GM21360 (cell line): ENCODE measurements around the gene IFNLR1.

Source experiments
- ATAC-seq: cut with Tn5 transposase; IDR thresholded peaks from one replicate; pipeline ENCODE4 v1.9.1; 2021; ENCODE audit warnings: mild to moderate bottlenecking, moderate library complexity; ENCODE audit not compliant: unreplicated experiment

The IFNLR1 gene

DNA sequence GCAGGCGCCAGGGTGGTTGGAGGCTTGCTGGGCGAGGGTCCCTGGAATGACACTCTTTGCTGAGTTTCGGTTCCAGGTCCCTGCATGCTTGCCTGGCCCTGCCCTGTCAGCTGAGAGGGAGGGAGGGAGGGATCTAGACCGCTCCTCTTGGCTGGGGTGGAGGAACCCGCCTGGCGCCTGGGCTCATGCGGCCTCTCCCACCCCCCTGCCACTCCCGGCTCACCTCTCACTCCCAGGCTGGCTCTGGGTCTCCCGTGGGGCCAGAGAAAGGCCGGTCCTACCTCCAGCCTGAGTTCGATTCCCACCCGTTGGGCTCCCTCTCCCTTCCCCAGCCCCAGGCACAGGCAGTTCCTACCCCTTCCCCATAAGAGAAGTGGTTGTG, 19.0 kb upstream of the IFNLR1 start:
- ATAC-seq: no peak

DNA sequence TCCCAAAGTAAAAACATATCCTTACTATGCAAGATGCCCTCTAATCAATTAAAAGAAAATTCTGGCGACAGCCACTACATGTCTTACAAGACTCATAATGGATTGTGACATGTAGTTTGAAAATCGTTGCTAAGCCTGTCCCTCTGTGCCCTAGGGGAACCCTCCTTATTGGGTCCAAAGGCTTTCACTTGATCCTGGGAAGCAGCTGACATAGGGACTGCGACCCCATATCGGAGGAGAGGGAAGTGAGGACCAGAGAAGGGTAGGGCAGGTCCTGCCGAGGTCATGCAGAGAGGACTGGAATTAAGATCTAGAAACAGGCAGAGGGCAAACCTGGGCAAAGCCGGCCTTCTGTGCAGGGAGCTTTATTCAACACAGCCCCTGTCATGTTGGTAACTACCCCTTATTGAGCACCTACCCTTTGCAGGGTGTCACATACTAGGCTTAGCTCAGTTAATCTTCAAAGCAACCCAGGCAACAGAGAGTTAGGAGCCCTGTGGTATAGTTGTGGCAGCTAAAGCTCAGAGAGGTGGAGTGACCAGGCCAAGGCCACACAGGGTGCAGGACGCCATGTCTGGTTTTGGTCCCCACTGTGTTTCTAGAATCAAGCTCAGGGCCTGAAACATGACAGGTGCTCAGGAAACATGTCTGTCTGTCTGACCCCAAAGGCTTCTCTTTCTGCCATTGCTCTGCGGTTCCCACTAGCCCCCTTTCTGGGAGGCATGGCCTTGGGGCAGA, 18.4 kb upstream of the IFNLR1 start:
- no peak for ATAC-seq

DNA sequence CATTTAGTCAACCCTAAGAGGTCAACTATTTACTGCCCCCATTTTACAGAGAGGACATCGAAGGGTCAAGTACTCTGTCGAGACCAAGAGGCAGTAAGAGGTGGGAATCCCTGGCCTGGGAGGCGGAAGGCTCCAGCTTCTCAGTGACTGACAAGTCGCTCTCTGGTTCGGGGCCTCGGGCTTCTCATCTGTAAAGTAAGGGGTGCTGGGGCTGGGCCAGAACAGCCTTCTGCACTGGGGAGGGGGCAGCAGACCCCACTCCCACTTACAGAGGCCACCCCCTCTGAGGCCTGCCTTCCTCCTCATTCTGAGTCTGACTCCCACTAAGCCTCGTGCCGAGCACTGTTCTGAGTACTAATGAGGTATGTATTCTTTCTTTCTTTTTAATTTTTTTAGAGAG, 17.0 kb upstream of the IFNLR1 start:
- ATAC-seq: no peak

DNA sequence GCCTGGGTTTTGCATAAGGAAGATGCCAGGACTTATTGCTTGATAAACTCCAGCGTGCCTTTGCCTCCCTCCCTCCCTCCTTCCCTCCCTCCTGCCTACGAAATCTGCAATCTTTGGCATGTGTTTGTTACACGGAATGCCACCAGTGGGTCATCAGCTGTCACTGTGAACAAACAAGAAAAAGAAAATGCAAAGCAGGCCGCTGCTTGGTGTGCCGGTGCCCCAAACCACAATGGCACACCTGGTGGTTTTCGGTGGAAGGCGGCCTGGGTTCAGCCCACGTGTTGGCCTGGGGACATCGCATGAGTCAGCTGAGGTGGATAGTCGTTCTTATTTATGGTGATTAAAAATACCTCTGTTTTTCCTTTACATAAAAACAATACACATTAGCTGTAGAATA, 16.3 kb upstream of the IFNLR1 start:
- no peak for ATAC-seq

DNA sequence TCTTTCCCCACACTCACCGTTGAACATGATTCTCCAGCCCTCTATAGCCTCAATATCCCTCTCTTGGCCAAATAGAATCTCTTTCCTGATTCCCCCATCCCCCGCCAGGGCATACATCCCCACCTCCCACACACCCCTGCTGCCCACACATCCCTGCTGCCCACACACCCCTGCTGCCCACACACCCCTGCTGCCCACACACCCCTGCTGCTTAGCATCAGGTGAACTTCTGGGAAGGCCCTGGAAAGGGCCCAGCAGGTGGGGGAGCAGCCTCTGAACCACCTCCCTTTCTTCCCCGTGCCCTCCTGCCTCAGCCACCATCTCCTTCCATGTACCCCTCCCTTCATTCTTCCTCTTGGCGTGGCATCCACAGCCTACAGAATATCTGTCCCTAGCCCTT, 15.9 kb upstream of the IFNLR1 start:
- ATAC-seq: no peak

DNA sequence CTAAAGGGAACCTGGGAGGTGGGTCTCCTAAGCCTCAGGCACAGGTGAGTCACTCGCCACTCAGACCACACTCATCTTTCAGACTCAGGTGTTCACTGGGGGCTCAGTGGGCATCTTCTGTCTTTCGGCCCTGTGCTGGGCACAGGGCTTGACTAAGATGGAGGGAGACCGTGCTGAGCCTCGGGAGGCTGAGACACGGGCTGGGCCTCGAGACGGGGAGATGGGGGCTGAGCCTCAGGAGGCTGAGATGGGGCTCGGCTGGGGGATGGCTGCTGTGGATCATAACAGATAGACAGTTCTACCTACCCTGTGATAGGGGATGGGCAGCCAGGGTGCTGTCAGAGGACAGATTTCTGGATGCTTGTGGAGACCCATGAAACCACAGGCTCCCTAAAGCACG, 15.5 kb upstream of the IFNLR1 start:
- no peak for ATAC-seq

DNA sequence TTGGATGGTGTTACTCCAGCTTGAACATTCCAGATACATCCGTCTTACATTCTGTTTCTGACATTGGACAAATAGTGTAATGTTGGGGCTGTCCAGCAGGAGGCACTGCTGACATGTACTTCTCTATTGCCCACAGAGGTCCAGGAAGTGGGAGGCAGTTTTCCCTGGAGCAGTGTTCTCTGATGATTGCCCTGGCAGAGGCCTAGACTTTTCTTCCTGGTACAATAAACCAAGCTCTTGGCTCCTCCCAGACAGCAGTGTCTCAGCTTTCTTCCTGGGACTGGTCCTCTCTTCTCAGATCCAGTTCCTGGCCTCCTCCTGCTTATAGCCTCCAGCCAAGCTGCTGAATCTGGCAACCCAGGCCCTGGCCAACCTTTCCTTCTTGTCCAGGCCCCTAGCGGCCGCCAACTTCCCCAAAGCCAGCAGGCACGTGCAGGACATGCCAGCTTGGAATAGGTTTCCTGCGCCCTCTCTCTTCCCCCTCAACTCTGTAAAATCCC, 14.9 kb upstream of the IFNLR1 start:
- no peak for ATAC-seq

DNA sequence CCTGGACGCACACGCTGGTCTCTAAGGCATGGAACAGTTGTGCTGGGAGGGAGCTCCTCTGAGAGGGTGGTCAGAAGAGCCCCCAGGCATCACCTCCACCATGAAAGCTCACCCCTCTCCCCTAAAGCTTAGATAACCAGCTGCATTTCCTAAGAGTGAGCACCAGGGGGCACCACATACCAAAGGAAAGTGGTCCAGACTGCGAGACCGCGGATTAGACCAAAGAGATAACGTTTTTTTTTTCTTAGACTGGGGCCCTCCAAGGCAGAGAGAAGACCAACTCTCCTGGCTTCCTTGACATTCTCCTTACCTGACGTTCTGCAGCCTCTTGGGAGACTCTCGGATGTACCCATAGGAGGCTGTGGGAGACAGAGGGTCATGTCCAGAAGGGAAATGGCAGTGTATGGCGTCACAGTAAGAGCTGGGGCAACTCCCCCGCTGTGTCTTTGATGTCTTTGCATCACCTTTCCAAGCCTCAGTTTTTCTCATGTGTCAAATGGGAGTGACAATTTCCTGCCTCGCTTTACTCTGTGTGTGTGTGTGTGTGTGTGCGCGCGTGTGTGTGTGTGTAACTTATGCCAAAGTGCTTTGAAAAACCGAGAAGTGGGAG, 12.3 kb upstream of the IFNLR1 start:
- ATAC-seq: no peak

DNA sequence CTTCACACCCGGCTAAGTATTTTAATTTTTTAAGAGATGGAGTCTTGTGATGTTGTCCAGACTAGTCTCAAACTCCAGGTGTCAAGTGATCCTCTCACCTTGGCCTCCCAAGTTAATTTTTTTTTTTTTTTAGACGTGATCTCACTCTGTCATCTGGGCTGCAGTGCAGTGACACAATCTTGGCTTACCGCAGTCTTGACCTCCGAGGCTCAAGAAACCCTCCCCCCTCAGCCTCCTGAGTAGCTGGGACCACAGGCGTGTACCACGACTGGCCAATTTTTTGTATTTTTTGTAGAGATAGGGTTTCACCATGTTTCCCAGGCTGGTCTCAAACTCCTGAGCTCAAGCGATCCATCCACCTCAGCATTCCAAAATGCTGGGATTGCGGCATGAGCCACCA, 11.7 kb upstream of the IFNLR1 start:
- ATAC-seq: no peak

DNA sequence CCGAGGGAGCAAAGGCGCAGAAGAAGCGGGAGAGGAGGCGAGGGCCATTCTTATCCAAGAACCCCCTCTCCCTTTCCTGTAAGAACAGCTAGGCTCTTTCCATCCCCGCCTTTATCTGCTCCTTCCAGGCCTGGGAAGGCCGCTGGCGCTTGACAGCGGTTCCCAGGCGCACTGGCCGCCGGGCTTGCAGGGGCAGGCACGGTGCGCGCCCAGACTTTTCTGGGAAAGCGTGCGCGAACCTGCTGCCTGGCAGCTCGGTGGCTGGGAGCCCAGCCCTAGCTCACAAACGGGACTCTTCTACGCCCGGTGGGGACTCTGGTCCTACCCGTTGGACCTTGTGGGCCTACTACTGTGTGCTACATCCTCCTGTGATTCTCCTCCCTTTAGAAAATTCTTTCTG, 8.8 kb upstream of the IFNLR1 start:
- ATAC-seq: no peak

DNA sequence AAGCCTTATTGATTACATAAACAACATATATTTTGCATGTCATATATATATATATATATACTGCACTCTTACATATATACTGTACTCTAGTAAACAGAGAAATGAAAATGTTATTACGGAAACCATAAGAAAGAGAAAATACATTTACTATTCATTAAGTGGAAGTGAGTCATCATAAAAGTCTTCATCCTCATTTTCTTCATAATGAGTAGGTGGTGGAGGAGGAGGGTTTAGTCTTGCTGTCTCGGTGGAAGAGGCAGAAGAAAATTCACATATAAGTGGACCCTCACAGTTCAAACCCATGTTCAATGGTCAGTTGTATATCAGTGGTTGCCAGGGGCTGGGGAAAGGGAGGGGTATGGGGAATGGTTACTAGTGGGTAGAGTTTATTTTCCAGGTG, 8.0 kb upstream of the IFNLR1 start:
- no peak for ATAC-seq

DNA sequence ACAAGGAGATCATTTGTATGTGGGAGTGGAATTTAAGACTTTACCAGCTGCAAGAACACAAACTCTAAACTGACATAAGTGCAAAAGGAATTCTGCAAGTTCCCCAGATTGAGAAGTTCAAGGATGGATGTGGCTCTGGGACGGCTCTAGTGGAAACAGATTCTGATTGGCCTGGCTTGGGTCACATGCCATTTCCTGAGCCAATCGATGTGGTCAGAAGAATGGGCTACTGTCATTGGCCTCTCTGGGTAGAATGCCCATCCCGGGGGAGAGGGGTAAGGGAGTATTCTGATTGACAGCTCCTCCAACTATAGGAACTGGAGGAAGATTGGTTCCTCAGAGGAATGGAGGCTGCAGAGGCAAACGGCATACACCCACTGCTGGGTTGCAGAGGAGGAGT, 6.0 kb upstream of the IFNLR1 start:
- no peak for ATAC-seq

DNA sequence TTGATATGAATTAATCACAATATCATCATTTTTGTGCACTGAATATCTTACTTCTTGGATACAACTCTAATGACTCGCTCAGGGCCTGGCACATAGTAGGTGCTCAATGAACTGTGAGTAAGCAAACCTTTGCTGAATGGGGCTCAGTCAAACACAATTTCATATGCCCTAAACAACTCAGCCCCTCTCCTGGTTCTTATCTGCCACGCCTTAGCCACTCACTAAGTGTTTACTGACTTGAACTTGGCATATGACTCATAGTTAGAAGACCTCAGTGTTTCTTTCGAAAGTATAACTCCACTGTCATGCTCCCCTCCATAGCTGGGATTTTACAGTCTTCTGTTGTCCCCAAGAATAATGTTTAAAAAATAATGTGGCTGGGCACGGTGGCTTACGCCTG, 4.8 kb upstream of the IFNLR1 start:
- ATAC-seq: no peak

DNA sequence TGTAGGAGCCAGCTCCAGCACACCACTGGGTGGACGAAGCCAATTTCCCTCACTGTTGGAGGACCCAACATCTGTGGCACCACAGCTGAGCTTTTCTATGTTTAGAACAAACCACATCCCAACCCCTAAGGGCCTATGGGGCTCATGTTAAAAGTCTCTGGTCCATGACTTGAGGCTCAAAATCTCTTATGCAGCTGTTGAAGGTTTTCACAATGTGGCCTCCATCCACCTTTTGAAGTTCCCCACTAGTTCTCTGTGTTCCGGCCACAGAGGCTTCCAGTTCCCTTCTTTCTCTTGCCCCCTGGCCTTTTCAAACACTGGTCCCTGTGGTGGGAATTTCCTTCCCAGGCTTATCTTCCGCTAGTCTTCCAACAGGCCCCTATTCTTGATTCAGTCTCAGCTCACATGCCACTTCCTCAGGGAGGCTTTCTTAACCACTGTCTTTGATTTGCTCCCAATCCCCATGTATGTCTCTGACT, 3.9 kb upstream of the IFNLR1 start:
- ATAC-seq: peak; percentile 45

DNA sequence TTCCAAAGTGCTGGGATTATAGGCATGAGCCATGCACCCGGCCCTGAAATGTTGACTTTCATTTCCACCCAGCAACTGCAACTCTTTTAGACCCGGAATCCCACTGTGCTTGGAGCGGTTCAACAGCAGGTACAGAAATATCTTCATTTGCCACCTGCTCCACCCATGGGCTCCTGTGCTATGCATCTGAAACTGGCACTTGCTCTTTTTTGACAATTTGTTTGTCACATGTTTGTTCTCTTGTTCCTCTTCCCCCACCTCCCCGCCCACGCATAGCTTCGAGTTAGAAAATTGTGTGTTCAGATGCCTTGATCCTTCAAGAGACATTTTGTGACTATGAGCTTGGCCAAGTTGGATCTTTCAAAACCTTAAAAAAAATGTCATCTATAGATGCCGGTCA, 2.4 kb upstream of the IFNLR1 start:
- no peak for ATAC-seq

DNA sequence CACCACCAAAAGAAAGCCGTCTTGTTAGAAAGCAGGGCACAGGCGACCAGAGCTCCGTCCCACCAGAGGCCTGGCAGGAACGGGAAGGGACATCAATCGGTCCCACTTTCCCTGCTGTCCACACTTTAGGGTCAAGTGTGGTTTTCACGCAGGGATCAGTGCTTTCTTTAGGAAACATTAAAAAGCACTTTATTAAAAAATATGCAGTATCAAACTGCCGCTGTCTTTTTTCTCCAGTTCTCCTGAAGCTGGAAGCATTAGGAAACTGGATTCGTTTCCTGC, 437 bp downstream of the IFNLR1 start:
- no peak for ATAC-seq

DNA sequence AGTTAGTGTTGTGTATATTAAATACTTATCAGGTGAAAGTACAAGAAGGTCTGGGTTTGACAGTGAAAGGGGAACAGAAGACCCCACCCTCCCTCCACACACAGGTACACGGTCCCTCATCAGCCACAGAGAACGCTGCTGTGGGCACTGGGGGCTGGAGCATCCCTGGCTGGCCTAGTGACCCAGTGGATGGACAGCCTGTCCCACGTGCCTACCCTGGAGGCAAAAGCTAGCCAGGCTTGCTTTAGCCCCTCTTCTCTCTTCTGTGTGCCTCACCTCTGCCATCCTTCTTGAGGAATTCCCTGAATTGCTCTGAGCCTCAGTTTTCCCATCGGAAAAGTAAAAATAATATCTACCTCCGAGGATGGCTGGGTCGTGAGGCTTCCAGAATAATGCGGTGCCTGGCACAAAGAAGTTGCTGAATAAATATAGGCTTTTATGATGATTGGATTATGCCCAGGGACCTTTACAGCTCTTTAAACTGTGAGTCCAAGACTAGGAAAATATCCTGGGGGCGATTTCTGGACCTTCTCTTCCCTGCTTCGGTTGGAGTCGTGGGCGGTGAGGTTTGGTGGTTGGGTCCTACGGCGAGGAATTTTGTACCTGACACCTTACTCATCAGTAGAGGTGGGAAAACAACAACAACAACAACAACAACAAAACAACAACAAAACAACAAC, 918 bp downstream of the IFNLR1 start:
- no peak for ATAC-seq

DNA sequence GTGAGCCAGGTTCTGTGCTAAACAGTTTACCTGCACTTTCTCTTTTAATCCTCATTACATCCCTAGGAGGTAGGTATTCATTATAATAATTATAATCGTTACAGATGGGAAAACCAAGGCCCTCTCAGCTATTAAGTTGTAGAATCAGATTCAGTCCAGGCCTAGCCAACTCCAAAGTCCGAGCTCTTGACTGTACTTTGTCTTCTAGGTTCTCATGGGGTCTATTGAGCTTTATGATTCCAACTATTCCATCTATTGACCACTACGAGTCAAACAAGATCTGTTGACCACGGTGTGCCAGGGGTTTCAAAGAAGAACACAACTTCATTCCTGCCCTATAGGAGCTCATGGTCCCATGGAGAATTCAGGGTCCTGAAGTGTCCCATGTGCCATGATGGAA, 2.0 kb downstream of the IFNLR1 start:
- ATAC-seq: no peak

DNA sequence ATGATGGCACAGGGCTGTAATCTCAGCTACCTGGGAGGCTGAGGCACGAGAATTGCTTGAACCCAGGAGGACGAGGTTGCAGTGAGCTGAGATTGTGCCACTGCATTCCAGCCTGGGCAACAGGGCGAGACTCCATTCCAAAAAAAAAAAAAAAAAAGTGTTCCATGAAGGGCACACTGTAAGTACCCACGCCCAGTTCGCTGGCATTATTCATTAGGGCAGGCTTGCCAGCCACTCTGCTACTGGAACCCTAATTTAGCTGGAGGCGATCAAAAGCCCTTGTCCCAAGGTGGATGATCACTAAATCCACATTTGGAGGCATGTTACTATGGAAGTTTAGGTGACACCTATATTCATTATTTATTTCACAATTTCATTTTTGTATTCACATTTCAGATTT, 5.0 kb downstream of the IFNLR1 start:
- ATAC-seq: no peak

DNA sequence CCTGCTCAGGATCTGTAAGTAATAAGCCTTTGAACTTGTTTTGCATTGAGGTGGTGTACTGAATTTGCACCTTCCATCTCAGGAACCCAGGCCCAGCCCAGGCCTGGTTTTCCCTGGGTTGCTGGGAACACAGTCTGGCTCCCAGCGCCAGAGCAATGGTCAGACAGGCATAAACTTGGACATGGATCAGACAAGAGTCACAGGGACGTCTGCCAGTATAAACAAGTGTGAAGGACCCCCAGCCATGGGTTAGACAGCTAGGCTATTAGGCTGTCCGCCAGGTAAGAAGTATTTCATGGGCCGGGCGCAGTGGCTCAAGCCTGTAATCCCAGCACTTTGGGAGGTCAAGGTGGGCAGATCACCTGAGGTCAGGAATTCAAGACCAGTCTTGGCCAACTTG, 5.5 kb downstream of the IFNLR1 start:
- no peak for ATAC-seq

DNA sequence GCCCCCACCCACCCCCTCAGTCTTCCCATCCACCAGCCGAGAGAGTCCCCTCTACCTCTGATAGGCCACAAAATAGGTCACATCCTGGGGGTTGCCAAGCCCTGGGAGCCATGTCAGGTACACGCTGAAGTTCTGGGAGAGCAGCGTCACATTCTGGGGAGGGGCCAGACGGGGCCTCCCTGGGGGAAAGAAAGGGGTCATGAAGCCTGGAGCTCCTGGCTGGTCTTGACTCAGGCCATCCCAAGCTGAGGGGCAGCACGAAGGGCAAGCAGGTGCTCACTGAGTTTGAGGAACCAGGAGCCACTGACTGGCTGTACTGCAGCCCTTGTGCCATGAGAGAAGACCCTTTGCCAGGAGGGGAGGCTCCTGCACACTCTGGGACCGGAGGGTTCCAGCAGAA, 6.4 kb downstream of the IFNLR1 start:
- no peak for ATAC-seq

DNA sequence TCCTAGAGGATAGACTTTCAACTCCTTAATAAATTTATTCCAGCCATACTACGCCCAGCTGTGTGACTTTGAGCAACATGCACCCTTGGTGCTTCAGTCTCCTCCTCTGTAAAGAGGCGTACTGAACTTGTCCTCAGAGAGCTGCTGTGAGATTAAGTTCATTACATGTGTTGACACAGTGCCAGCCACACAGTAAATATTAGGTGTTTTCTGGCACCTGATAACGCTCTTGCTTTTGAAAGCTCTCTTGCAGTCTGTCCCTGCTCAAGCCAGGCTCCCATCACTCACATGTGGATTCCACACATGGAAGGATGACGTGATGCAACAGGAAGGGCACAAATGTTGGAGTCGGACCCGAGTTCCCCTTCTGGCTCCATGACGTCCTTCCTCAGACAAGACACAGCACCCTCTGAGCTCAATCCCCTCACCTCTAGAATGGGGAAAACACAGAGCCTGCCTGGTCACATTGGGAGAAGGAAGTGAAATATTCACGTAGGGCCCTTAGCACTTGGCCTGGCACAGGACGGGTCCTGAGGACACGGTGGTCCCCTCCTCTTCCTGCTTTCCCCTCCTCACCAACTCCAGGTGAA, 7.7 kb downstream of the IFNLR1 start:
- ATAC-seq: no peak
